Measurements from ENCODE around the gene ESPNL.

Gene ESPNL

GRCh38 chr2:238083919-238084318, 16.2 kb upstream of the ESPNL start:
- POLR2A ChIA-PET: no interaction called here
- DNase-seq (ENCODE audit: extremely low spot score): no peak
- CTCF ChIA-PET: no interaction called here
- TF ChIP-seq CTCF (IDR thresholded peaks at IDR 0.05; ENCODE audit: control extremely low read depth, extremely low read depth, low read depth, missing control alignments): no peak

GRCh38 chr2:238084761-238085160, 15.4 kb upstream of the ESPNL start:
- no peak for DNase-seq (ENCODE audit: extremely low spot score)
- POLR2A ChIA-PET: no interaction called here
- TF ChIP-seq CTCF (IDR thresholded peaks at IDR 0.05; ENCODE audit: control extremely low read depth, extremely low read depth, low read depth, missing control alignments): no peak
- CTCF ChIA-PET: no interaction called here

GRCh38 chr2:238085899-238086298, 14.2 kb upstream of the ESPNL start:
- ChIA-PET POLR2A (no interaction called here), CTCF (no interaction called here)
- DNase-seq (ENCODE audit: extremely low spot score): no peak
- TF ChIP-seq CTCF (IDR thresholded peaks at IDR 0.05; ENCODE audit: control extremely low read depth, extremely low read depth, low read depth, missing control alignments): no peak

GRCh38 chr2:238087211-238087610, 12.9 kb upstream of the ESPNL start:
- no peak for TF ChIP-seq CTCF (IDR thresholded peaks at IDR 0.05; ENCODE audit: control extremely low read depth, extremely low read depth, low read depth, missing control alignments)
- POLR2A ChIA-PET: no interaction called here
- no peak for DNase-seq (ENCODE audit: extremely low spot score)
- CTCF ChIA-PET: interaction anchor here (1.1 to 2.3 kb wide), 5 partner anchors 8 to 122 kb away, joined by 3 to 9 read pairs (median 3); no protein-coding TSS in a partner anchor

- CTCF ChIA-PET: no interaction called here
- no peak for DNase-seq (ENCODE audit: extremely low spot score)
- POLR2A ChIA-PET: no interaction called here
- TF ChIP-seq CTCF (IDR thresholded peaks at IDR 0.05; ENCODE audit: control extremely low read depth, extremely low read depth, low read depth, missing control alignments): no peak
Measured at GRCh38 chr2:238090887-238091286, 9.3 kb upstream of the ESPNL start.

- DNase-seq (ENCODE audit: extremely low spot score): no peak
- ChIA-PET POLR2A (no interaction called here), CTCF (no interaction called here)
- TF ChIP-seq CTCF (IDR thresholded peaks at IDR 0.05; ENCODE audit: control extremely low read depth, extremely low read depth, low read depth, missing control alignments): no peak
Measured at GRCh38 chr2:238091436-238092060, 8.6 kb upstream of the ESPNL start.
